GM23248 (cell line): Measurements from ENCODE around the gene LZIC. TPM values are rescaled to one million over a fixed set of nuclear protein-coding genes. Genes with fewer than 3 reads are reported as not detected.

Experiments used
- DNase-seq: peaks from one replicate; pipeline ENCODE4 v3.0.0-alpha.2; 2015
- H2AFZ ChIP-seq: fragments of 200-600 bp; sonication (generic); 2 replicates; pipeline ENCODE4 v1.6.1; 2016; ENCODE audit warnings: antibody characterized with exemption
- H3F3A ChIP-seq: fragments of 200-600 bp; sonication (generic); 2 replicates; pipeline ENCODE4 v1.6.1; 2016; ENCODE audit warnings: mild to moderate bottlenecking, antibody characterized with exemption, mixed run types; ENCODE audit not compliant: insufficient read depth
- H3K27ac ChIP-seq: fragments of 200-600 bp; sonication (generic); 2 replicates; pipeline ENCODE4 v1.5.1; 2016; ENCODE audit warnings: mild to moderate bottlenecking
- H3K27me3 ChIP-seq: fragments of 200-600 bp; sonication (generic); replicated peaks from 2 replicates; pipeline ENCODE4 v1.6.1; 2016; ENCODE audit warnings: mild to moderate bottlenecking; ENCODE audit not compliant: insufficient read depth
- H3K36me3 ChIP-seq: fragments of 200-600 bp; sonication (generic); 2 replicates; pipeline ENCODE4 v1.6.1; 2016; ENCODE audit warnings: low read depth, mild to moderate bottlenecking
- H3K4me1 ChIP-seq: fragments of 200-600 bp; sonication (generic); 2 replicates; pipeline ENCODE4 v1.6.1; 2016; ENCODE audit warnings: mild to moderate bottlenecking; ENCODE audit not compliant: insufficient read depth
- H3K4me2 ChIP-seq: fragments of 200-600 bp; sonication (generic); one replicate; pipeline ENCODE4 v1.6.1; 2016; ENCODE audit warnings: mild to moderate bottlenecking; ENCODE audit not compliant: unreplicated experiment
- H3K4me3 ChIP-seq: fragments of 200-600 bp; sonication (generic); 2 replicates; pipeline ENCODE4 v1.5.1; 2016; ENCODE audit warnings: mild to moderate bottlenecking
- H3K79me2 ChIP-seq: fragments of 200-600 bp; sonication (generic); 2 replicates; pipeline ENCODE4 v1.6.1; 2016; ENCODE audit warnings: mild to moderate bottlenecking; ENCODE audit not compliant: insufficient read depth
- H3K9ac ChIP-seq: fragments of 200-600 bp; sonication (generic); 2 replicates; pipeline ENCODE4 v1.6.1; 2016; ENCODE audit warnings: mild to moderate bottlenecking
- H3K9me2 ChIP-seq: fragments of 200-600 bp; sonication (generic); 2 replicates; pipeline ENCODE4 v1.6.1; 2016; ENCODE audit warnings: mixed run types, mild to moderate bottlenecking, moderate library complexity; ENCODE audit not compliant: insufficient read depth
- H3K9me3 ChIP-seq: fragments of 200-600 bp; sonication (generic); one replicate; pipeline ENCODE4 v1.6.1; 2017; ENCODE audit warnings: low read depth
- H4K20me1 ChIP-seq: fragments of 200-600 bp; sonication (generic); 2 replicates; pipeline ENCODE4 v1.6.0; 2016; ENCODE audit not compliant: insufficient read depth
- EZH2 ChIP-seq: fragments of 200-600 bp; sonication (generic); IDR thresholded peaks from 2 replicates; pipeline ENCODE4 v1.6.1; 2018; ENCODE audit warnings: antibody characterized with exemption, mild to moderate bottlenecking; ENCODE audit not compliant: insufficient read depth, poor library complexity, severe bottlenecking
- EZH2phosphoT487 ChIP-seq: fragments of 200-600 bp; sonication (generic); IDR thresholded peaks from 2 replicates; pipeline ENCODE4 v1.6.1; 2018; ENCODE audit warnings: antibody characterized with exemption, moderate library complexity, mild to moderate bottlenecking, low read depth; ENCODE audit not compliant: insufficient read depth
- WGBS, 2 experiments: methylation state at CpG; one replicate each; pipeline ENCODE4 v1.1.6; 2015 to 2017; ENCODE audit warnings: low lambda C conversion rate in 2 of 2, low coverage in 1 of 2; ENCODE audit errors: missing lambda C conversion rate in 2 of 2; 5-methylcytosine and 5-hydroxymethylcytosine counted together
- in situ Hi-C: fragments of 300-500 bp; cut with MboI; formaldehyde crosslinking; loops from 2 replicates; pipeline ENCODE4 v1.15.0; 2020
- polyA plus RNA-seq: library from polyadenylated mRNA; unstranded; fragments of >200 nt; fragmentation: Nextera tagmentation; extraction: Ambion mirVana; gene quantifications from 2 replicates; pipeline ENCODE4 v1.2.1, GENCODE V29; 2016
- total RNA-seq: library from RNA; depleted of rRNA; stranded (reverse); fragments of >200 nt; shearing (Covaris generic); gene quantifications from 2 replicates; pipeline ENCODE4 v1.2.3, GENCODE V29; 2014; rRNA removed

LZIC gene
- total RNA-seq (21.2 and 24.0 TPM in 2 replicates), polyA plus RNA-seq (26.0 and 31.4 TPM in 2 replicates)

GRCh38 chr1:9942939-9943788, at the start of gene LZIC, which contains the start of gene NMNAT1:
LZIC (minus strand) TSS chr1:9943391; CDS start chr1:9936619, 6,772 bp downstream.
NMNAT1 (plus strand) TSS chr1:9943475; CDS start chr1:9972074, 28,599 bp downstream.
- H3K9me3 ChIP-seq, result no peaks in the 10 kb centered on the region
- no peaks in the 10 kb centered on the region for H3K9me2 ChIP-seq
- H3K9ac ChIP-seq, result peak within 1 kb of the TSS; percentile 96
- H4K20me1 ChIP-seq, result no peaks in the 10 kb centered on the region
- 1 to 2% methylated on average over 52 to 53 of the region's 53 CpGs for WGBS, 2 experiments
- TF ChIP-seq EZH2phosphoT487 (no peak), EZH2 (no peak)
- H3K4me1 ChIP-seq, result peaks cover 6% of the 10 kb centered on the region; the same call in 1 of the 2 replicates
- peak; percentile 98 for DNase-seq
- peak within 1 kb of the TSS; percentile 73 for H3K27ac ChIP-seq
- peaks cover 42% of the 10 kb centered on the region for H3K79me2 ChIP-seq
- peak within 1 kb of the TSS; percentile 100 for H2AFZ ChIP-seq
- no peaks in the 10 kb centered on the region for H3F3A ChIP-seq
- H3K27me3 ChIP-seq, result no peaks in the 10 kb centered on the region
- in situ Hi-C loops, result loop anchor here (10.0 kb wide), 1 partner anchor 68 kb away; no protein-coding TSS in a partner anchor
- no peaks in the 10 kb centered on the region for H3K36me3 ChIP-seq
- H3K4me3 ChIP-seq, result peak within 1 kb of the TSS; percentile 97
- peak within 1 kb of the TSS; percentile 91 for H3K4me2 ChIP-seq

DNA sequence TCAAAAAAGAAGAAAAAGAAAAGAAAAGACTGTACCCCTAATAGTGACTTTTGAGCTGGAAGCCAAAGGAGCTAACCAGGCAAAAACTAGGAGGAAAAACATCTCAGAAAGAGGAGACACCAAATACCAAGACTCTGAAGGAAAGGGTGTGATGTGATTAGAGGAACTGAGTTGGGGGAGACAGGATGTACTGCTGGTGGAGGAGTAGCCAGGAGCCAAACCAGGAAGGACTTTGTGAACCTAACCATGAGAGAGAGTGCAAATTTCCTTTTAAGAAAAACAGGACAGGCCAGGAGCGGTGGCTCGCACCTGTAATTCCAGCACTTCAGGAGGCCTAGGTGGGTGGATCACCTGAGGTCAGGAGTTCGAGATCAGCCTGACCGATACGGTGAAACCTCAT, 49.7 kb upstream of the LZIC start:
- Histone ChIP-seq H3K27ac (no peak overlapping the region), H2AFZ (no peak overlapping the region), H3K27me3 (peaks cover 11% of the 10 kb centered on the region), H4K20me1 (no peaks in the 10 kb centered on the region), H3K4me1 (no peaks in the 10 kb centered on the region), H3K79me2 (no peaks in the 10 kb centered on the region), H3K9ac (no peak overlapping the region), H3K36me3 (no peaks in the 10 kb centered on the region), H3K9me2 (no peaks in the 10 kb centered on the region), H3K4me3 (no peak overlapping the region), H3K4me2 (no peak overlapping the region), H3F3A (no peaks in the 10 kb centered on the region), H3K9me3 (no peaks in the 10 kb centered on the region)
- WGBS, 2 experiments, result 86 to 87% methylated on average over 5 of the region's 5 CpGs
- TF ChIP-seq EZH2 (no peak), EZH2phosphoT487 (no peak)
- in situ Hi-C loops, result no loop called here
- DNase-seq, result no peak

GRCh38 chr1:9990944-9991343, 47.8 kb upstream of the LZIC start:
- Histone ChIP-seq H3K4me3 (no peak overlapping the region), H3F3A (no peaks in the 10 kb centered on the region), H3K9ac (no peak overlapping the region), H3K36me3 (no peaks in the 10 kb centered on the region), H3K4me1 (no peaks in the 10 kb centered on the region), H3K4me2 (no peak overlapping the region), H3K27ac (no peak overlapping the region), H3K9me2 (no peaks in the 10 kb centered on the region), H2AFZ (no peak overlapping the region), H3K9me3 (no peaks in the 10 kb centered on the region), H3K27me3 (no peaks in the 10 kb centered on the region), H4K20me1 (no peaks in the 10 kb centered on the region), H3K79me2 (no peaks in the 10 kb centered on the region)
- in situ Hi-C loops, result no loop called here
- WGBS, 2 experiments, result 32 to 43% methylated on average over 2 of the region's 2 CpGs
- no peak for DNase-seq
- TF ChIP-seq EZH2phosphoT487 (no peak), EZH2 (no peak)

GRCh38 chr1:9989773-9990172, 46.6 kb upstream of the LZIC start:
- H3K4me1 ChIP-seq, result no peaks in the 10 kb centered on the region
- no peaks in the 10 kb centered on the region for H3K36me3 ChIP-seq
- H3K4me3 ChIP-seq, result no peak overlapping the region
- no peaks in the 10 kb centered on the region for H3F3A ChIP-seq
- no peak overlapping the region for H2AFZ ChIP-seq
- H4K20me1 ChIP-seq, result no peaks in the 10 kb centered on the region
- WGBS, 2 experiments, result 88% methylated on average over 5 of the region's 5 CpGs
- TF ChIP-seq EZH2 (no peak), EZH2phosphoT487 (no peak)
- no peak for DNase-seq
- no peaks in the 10 kb centered on the region for H3K27me3 ChIP-seq
- H3K9me2 ChIP-seq, result no peaks in the 10 kb centered on the region
- no peak overlapping the region for H3K9ac ChIP-seq
- H3K79me2 ChIP-seq, result no peaks in the 10 kb centered on the region
- in situ Hi-C loops, result no loop called here
- H3K9me3 ChIP-seq, result no peaks in the 10 kb centered on the region
- H3K4me2 ChIP-seq, result no peak overlapping the region
- no peak overlapping the region for H3K27ac ChIP-seq
